ENCODE measurements around the gene BCAS3.

BCAS3 gene

DNA sequence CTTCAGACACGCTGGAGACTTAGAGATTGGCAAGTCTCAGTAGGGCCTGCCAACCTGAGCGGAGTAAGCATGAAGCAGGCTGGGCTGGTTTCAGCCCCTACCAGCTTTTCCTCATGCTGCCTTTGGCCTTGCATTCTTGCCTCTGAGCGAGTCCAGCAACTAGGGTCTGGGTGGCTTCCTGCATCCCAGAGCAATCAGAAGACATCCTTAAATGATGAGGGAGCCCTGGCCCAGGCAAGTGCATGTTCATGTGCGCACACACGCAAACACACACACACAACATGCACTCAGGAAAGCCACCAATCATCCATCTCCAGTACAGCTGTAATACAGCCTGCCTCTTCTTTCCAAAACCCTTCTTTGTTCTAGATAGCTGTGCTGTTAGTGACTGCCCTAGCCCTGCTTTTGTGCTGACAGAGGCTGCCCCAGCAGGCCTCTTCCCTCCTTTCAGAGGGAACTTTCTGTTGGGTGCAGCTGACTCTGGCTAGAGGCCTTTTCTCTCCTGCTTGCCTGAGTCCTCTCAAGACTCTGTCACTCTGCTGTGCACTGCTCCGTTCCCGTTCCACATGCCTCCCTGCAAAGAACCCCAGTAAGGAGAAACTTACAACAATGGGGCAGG lies 691.3 kb downstream of the BCAS3 start:
- H3K9ac ChIP-seq (ENCODE audit: low read length): no peak overlapping the region
- H3K9me3 ChIP-seq (ENCODE audit: low read length): no peaks in the 10 kb centered on the region
- no peak for TF ChIP-seq EZH2 (IDR thresholded peaks at IDR 0.05; ENCODE audit: borderline replicate concordance, low read length)
- TF ChIP-seq, protein P1, sequence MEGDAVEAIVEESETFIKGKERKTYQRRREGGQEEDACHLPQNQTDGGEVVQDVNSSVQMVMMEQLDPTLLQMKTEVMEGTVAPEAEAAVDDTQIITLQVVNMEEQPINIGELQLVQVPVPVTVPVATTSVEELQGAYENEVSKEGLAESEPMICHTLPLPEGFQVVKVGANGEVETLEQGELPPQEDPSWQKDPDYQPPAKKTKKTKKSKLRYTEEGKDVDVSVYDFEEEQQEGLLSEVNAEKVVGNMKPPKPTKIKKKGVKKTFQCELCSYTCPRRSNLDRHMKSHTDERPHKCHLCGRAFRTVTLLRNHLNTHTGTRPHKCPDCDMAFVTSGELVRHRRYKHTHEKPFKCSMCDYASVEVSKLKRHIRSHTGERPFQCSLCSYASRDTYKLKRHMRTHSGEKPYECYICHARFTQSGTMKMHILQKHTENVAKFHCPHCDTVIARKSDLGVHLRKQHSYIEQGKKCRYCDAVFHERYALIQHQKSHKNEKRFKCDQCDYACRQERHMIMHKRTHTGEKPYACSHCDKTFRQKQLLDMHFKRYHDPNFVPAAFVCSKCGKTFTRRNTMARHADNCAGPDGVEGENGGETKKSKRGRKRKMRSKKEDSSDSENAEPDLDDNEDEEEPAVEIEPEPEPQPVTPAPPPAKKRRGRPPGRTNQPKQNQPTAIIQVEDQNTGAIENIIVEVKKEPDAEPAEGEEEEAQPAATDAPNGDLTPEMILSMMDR (IDR thresholded peaks at IDR 0.05; ENCODE audit: low read length): no peak
- H3F3A ChIP-seq (ENCODE audit: insufficient read depth, low read length): no peaks in the 10 kb centered on the region
- peaks cover 11% of the 10 kb centered on the region for H3K4me1 ChIP-seq (ENCODE audit: insufficient read depth, low read length, severe bottlenecking)
- no peaks in the 10 kb centered on the region for H3K36me3 ChIP-seq (ENCODE audit: insufficient read depth, low read length)
- H3K79me2 ChIP-seq (ENCODE audit: insufficient read depth, low read length): no peaks in the 10 kb centered on the region
- H3K27ac ChIP-seq (ENCODE audit: low read depth, low read length, poor library complexity, severe bottlenecking): no peak overlapping the region
- H3K27me3 ChIP-seq (ENCODE audit: insufficient read depth, low read length): no peaks in the 10 kb centered on the region
- no peak overlapping the region for H3K4me3 ChIP-seq (ENCODE audit: low read depth, low read length, poor library complexity, severe bottlenecking)
- no peak overlapping the region for H3K4me2 ChIP-seq (ENCODE audit: low read length)
- H3K9me2 ChIP-seq (ENCODE audit: low read depth, low read length): no peaks in the 10 kb centered on the region
- no peaks in the 10 kb centered on the region for H4K20me1 ChIP-seq (ENCODE audit: insufficient read depth, low read length)
- no peak overlapping the region for H2AFZ ChIP-seq (ENCODE audit: low read length)

DNA sequence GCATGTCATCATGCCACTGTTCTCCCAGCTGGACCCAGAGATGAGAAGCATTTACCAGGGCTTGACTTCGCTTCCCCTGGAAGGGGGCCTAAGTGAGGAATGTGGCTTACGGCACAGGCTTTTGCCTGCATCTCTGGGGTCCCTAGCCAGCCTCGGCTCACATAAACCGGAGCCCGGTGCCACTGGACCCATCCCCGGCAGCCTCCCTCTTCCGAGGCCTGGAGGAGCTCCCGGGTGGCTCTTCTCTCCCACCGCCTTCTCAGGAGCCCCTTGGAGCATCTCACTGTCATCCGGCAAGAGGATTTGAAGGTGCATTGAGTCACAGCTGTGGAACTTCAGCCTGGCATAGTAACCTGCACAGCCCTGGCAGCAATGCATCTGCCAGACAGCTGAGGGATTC lies 692.1 kb downstream of the BCAS3 start:
- H3K9ac ChIP-seq (ENCODE audit: low read length): no peak overlapping the region
- H4K20me1 ChIP-seq (ENCODE audit: insufficient read depth, low read length): no peaks in the 10 kb centered on the region
- TF ChIP-seq, protein P1 (IDR thresholded peaks at IDR 0.05; ENCODE audit: low read length): no peak
- no peak for TF ChIP-seq EZH2 (IDR thresholded peaks at IDR 0.05; ENCODE audit: borderline replicate concordance, low read length)
- H3K4me3 ChIP-seq (ENCODE audit: low read depth, low read length, poor library complexity, severe bottlenecking): no peak overlapping the region
- H3K4me2 ChIP-seq (ENCODE audit: low read length): no peak overlapping the region
- peaks cover 15% of the 10 kb centered on the region for H3K4me1 ChIP-seq (ENCODE audit: insufficient read depth, low read length, severe bottlenecking)
- no peak overlapping the region for H2AFZ ChIP-seq (ENCODE audit: low read length)
- no peaks in the 10 kb centered on the region for H3K27me3 ChIP-seq (ENCODE audit: insufficient read depth, low read length)
- no peaks in the 10 kb centered on the region for H3K9me2 ChIP-seq (ENCODE audit: low read depth, low read length)
- no peaks in the 10 kb centered on the region for H3F3A ChIP-seq (ENCODE audit: insufficient read depth, low read length)
- H3K36me3 ChIP-seq (ENCODE audit: insufficient read depth, low read length): no peaks in the 10 kb centered on the region
- H3K27ac ChIP-seq (ENCODE audit: low read depth, low read length, poor library complexity, severe bottlenecking): no peak overlapping the region
- no peaks in the 10 kb centered on the region for H3K79me2 ChIP-seq (ENCODE audit: insufficient read depth, low read length)
- H3K9me3 ChIP-seq (ENCODE audit: low read length): no peaks in the 10 kb centered on the region

DNA sequence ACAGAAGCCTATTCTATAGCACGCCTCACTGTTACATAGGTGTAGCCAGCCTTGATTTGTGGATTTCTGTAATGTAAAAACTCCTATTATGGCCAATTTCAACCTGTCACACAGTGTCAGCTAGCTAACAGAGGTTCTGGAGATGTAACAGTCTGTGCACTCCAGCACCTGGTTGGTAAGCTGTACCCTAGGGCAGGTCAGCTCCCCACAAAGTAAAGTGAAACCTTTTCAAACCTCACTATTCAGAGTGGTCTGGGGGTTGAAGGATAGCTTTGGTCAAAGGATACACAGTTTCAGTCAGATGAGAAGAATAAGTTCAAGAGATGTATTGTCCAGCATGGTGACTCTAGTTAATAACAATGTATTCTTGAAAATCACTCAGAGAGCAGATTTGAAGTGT lies 693.5 kb downstream of the BCAS3 start:
- Histone ChIP-seq H3K36me3 (ENCODE audit: insufficient read depth, low read length) (no peaks in the 10 kb centered on the region), H3K4me2 (ENCODE audit: low read length) (no peak overlapping the region), H3K9me2 (ENCODE audit: low read depth, low read length) (no peaks in the 10 kb centered on the region), H4K20me1 (ENCODE audit: insufficient read depth, low read length) (no peaks in the 10 kb centered on the region), H3K27ac (ENCODE audit: low read depth, low read length, poor library complexity, severe bottlenecking) (no peak overlapping the region), H3K27me3 (ENCODE audit: insufficient read depth, low read length) (no peaks in the 10 kb centered on the region), H3K4me3 (ENCODE audit: low read depth, low read length, poor library complexity, severe bottlenecking) (no peak overlapping the region), H3K9ac (ENCODE audit: low read length) (no peak overlapping the region), H3K79me2 (ENCODE audit: insufficient read depth, low read length) (no peaks in the 10 kb centered on the region), H2AFZ (ENCODE audit: low read length) (no peak overlapping the region), H3F3A (ENCODE audit: insufficient read depth, low read length) (no peaks in the 10 kb centered on the region), H3K9me3 (ENCODE audit: low read length) (no peaks in the 10 kb centered on the region), H3K4me1 (ENCODE audit: insufficient read depth, low read length, severe bottlenecking) (peaks cover 15% of the 10 kb centered on the region)
- TF ChIP-seq, protein P1 (IDR thresholded peaks at IDR 0.05; ENCODE audit: low read length): no peak
- TF ChIP-seq EZH2 (IDR thresholded peaks at IDR 0.05; ENCODE audit: borderline replicate concordance, low read length): no peak

All from OCI-LY1 (cell line).